ENCODE measurements around the gene CERK. TPM values are rescaled to one million over a fixed set of nuclear protein-coding genes. Genes with fewer than 3 reads are reported as not detected.

Gene CERK
- total and polyA plus RNA-seq, 4 donors = 7.9 to 24.3 (median 10.2) TPM

DNA sequence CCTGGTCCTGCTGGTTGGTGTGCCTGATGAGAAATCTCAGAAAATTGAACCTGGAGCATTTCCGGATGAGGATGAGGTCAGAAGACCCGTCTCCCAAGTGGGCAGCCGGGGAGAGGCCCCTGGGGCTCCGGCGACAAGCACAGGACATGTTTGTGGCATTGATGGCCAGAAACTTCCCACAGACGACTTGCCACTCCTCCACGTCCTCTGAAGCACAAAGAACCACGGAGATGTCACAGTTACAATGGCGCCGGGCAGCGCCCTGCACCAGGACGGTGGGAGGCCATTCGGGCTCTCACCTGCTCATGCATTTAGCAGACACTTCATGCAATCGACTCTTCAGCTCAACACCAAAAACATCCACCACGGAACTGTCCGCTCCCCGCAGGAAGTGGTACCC, 46.5 kb downstream of the CERK start:
- peaks cover 28 to 77% (median 46%) of the 10 kb centered on the region in 4 donors for H3K36me3 ChIP-seq (ENCODE audit: control insufficient read depth in 4 of 4, insufficient read depth in 3 of 4, low read depth in 1 of 4, low read length in 3 of 4)

DNA sequence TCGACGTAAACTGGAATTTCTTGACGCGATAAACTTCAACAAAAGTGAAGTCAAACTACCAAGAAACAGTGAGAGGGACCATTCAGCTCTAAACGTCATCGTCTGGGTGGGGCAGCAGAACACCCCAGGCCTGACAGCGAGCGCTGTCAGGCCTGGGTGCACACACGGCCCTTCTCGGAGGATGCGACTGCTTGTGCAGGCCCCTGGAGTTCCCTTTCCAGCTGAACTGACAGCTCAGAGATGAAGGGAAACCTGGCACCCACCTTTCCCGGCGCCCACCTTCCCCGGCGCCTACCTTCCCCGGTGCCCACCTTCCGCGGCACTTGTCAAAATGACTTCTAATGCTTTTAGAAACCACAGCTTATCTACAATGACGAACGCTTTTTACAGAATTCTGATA, 47.9 kb downstream of the CERK start:
- WGBS = 97% methylated on average over 20 of the region's 20 CpGs

More for the DNA sequence above, 46.5 kb downstream of the CERK start:
- H3K9me3 ChIP-seq (ENCODE audit: control insufficient read depth in 4 of 4, low read length in 3 of 4) = no peaks in the 10 kb centered on the region
- no peak for TF ChIP-seq NR2F2 (IDR thresholded peaks at IDR 0.05)
- no peak for TF ChIP-seq SP1 (IDR thresholded peaks at IDR 0.05)
- TF ChIP-seq JUND (IDR thresholded peaks at IDR 0.05) = no peak
- no peak for TF ChIP-seq HNF4A (conservative IDR thresholded peaks at IDR 0.05)
- TF ChIP-seq TAF1 (conservative IDR thresholded peaks at IDR 0.05) = no peak
- TF ChIP-seq FOXA2 (IDR thresholded peaks at IDR 0.05) = no peak
- TF ChIP-seq, protein P1, sequence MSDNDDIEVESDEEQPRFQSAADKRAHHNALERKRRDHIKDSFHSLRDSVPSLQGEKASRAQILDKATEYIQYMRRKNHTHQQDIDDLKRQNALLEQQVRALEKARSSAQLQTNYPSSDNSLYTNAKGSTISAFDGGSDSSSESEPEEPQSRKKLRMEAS (IDR thresholded peaks at IDR 0.05) = no peak
- TF ChIP-seq HNF4G (IDR thresholded peaks at IDR 0.05) = no peak
- TF ChIP-seq, protein P2, sequence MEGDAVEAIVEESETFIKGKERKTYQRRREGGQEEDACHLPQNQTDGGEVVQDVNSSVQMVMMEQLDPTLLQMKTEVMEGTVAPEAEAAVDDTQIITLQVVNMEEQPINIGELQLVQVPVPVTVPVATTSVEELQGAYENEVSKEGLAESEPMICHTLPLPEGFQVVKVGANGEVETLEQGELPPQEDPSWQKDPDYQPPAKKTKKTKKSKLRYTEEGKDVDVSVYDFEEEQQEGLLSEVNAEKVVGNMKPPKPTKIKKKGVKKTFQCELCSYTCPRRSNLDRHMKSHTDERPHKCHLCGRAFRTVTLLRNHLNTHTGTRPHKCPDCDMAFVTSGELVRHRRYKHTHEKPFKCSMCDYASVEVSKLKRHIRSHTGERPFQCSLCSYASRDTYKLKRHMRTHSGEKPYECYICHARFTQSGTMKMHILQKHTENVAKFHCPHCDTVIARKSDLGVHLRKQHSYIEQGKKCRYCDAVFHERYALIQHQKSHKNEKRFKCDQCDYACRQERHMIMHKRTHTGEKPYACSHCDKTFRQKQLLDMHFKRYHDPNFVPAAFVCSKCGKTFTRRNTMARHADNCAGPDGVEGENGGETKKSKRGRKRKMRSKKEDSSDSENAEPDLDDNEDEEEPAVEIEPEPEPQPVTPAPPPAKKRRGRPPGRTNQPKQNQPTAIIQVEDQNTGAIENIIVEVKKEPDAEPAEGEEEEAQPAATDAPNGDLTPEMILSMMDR (IDR thresholded peaks at IDR 0.05; ENCODE audit: low read depth, low read length, missing input control) = no peak
- TF ChIP-seq GABPA (IDR thresholded peaks at IDR 0.05 in 1 of 2, conservative IDR thresholded peaks at IDR 0.05 in 1 of 2) = no peak
- no peak for TF ChIP-seq EGR1 (IDR thresholded peaks at IDR 0.05; ENCODE audit: low read depth in 2 of 2)
- TF ChIP-seq YY1 (IDR thresholded peaks at IDR 0.05) = no peak
- TF ChIP-seq, protein P3, sequence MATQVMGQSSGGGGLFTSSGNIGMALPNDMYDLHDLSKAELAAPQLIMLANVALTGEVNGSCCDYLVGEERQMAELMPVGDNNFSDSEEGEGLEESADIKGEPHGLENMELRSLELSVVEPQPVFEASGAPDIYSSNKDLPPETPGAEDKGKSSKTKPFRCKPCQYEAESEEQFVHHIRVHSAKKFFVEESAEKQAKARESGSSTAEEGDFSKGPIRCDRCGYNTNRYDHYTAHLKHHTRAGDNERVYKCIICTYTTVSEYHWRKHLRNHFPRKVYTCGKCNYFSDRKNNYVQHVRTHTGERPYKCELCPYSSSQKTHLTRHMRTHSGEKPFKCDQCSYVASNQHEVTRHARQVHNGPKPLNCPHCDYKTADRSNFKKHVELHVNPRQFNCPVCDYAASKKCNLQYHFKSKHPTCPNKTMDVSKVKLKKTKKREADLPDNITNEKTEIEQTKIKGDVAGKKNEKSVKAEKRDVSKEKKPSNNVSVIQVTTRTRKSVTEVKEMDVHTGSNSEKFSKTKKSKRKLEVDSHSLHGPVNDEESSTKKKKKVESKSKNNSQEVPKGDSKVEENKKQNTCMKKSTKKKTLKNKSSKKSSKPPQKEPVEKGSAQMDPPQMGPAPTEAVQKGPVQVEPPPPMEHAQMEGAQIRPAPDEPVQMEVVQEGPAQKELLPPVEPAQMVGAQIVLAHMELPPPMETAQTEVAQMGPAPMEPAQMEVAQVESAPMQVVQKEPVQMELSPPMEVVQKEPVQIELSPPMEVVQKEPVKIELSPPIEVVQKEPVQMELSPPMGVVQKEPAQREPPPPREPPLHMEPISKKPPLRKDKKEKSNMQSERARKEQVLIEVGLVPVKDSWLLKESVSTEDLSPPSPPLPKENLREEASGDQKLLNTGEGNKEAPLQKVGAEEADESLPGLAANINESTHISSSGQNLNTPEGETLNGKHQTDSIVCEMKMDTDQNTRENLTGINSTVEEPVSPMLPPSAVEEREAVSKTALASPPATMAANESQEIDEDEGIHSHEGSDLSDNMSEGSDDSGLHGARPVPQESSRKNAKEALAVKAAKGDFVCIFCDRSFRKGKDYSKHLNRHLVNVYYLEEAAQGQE (IDR thresholded peaks at IDR 0.05) = no peak
- no peak for TF ChIP-seq RXRA (IDR thresholded peaks at IDR 0.05)
- TF ChIP-seq RAD21 (IDR thresholded peaks at IDR 0.05) = no peak
- TF ChIP-seq, protein P4, sequence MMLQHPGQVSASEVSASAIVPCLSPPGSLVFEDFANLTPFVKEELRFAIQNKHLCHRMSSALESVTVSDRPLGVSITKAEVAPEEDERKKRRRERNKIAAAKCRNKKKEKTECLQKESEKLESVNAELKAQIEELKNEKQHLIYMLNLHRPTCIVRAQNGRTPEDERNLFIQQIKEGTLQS (IDR thresholded peaks at IDR 0.05) = no peak
- H3K9ac ChIP-seq (ENCODE audit: low read depth in 1 of 2, low read length in 2 of 2) = no peak overlapping the region
- DNase-seq (ENCODE audit: low spot score) = no peak
- H3K27me3 ChIP-seq (ENCODE audit: control insufficient read depth in 4 of 4, insufficient read depth in 4 of 4, low read length in 3 of 4) = no peaks in the 10 kb centered on the region
- no peaks in the 10 kb centered on the region for H3K4me1 ChIP-seq (ENCODE audit: control insufficient read depth in 4 of 4, insufficient read depth in 4 of 4, low read length in 3 of 4)
- 95% methylated on average over 17 of the region's 17 CpGs for WGBS
- H3K4me3 ChIP-seq (ENCODE audit: low read depth in 1 of 3, low read length in 3 of 3) = no peak overlapping the region
- H3K27ac ChIP-seq (ENCODE audit: low read depth in 1 of 2, low read length in 2 of 2) = no peak overlapping the region

More for the DNA sequence above, 47.9 kb downstream of the CERK start:
- no peak overlapping the region for H3K9ac ChIP-seq (ENCODE audit: low read depth in 1 of 2, low read length in 2 of 2)
- no peak overlapping the region for H3K27ac ChIP-seq (ENCODE audit: low read depth in 1 of 2, low read length in 2 of 2)
- H3K4me3 ChIP-seq (ENCODE audit: low read depth in 1 of 3, low read length in 3 of 3) = no peak overlapping the region
- DNase-seq (ENCODE audit: low spot score) = no peak
- no peaks in the 10 kb centered on the region for H3K27me3 ChIP-seq (ENCODE audit: control insufficient read depth in 4 of 4, insufficient read depth in 4 of 4, low read length in 3 of 4)
- no peaks in the 10 kb centered on the region for H3K4me1 ChIP-seq (ENCODE audit: control insufficient read depth in 4 of 4, insufficient read depth in 4 of 4, low read length in 3 of 4)
- no peaks in the 10 kb centered on the region for H3K9me3 ChIP-seq (ENCODE audit: control insufficient read depth in 4 of 4, low read length in 3 of 4)
- TF ChIP-seq EGR1 (IDR thresholded peaks at IDR 0.05; ENCODE audit: low read depth in 2 of 2) (no peak), FOXA1 (IDR thresholded peaks at IDR 0.05) (no peak), RXRA (IDR thresholded peaks at IDR 0.05) (no peak), SP1 (IDR thresholded peaks at IDR 0.05) (no peak), JUND (IDR thresholded peaks at IDR 0.05) (no peak), HNF4A (conservative IDR thresholded peaks at IDR 0.05) (no peak), RAD21 (IDR thresholded peaks at IDR 0.05) (no peak), NR2F2 (IDR thresholded peaks at IDR 0.05) (no peak), HNF4G (IDR thresholded peaks at IDR 0.05) (no peak), GABPA (IDR thresholded peaks at IDR 0.05 in 1 of 2, conservative IDR thresholded peaks at IDR 0.05 in 1 of 2) (no peak)
- TF ChIP-seq, protein P4 (IDR thresholded peaks at IDR 0.05) = no peak
- TF ChIP-seq, protein P3 (IDR thresholded peaks at IDR 0.05) = no peak
- peaks cover 24 to 71% (median 44%) of the 10 kb centered on the region in 4 donors for H3K36me3 ChIP-seq (ENCODE audit: control insufficient read depth in 4 of 4, insufficient read depth in 3 of 4, low read depth in 1 of 4, low read length in 3 of 4)
